ENCODE measurements around the gene JAG2.

The JAG2 gene

DNA sequence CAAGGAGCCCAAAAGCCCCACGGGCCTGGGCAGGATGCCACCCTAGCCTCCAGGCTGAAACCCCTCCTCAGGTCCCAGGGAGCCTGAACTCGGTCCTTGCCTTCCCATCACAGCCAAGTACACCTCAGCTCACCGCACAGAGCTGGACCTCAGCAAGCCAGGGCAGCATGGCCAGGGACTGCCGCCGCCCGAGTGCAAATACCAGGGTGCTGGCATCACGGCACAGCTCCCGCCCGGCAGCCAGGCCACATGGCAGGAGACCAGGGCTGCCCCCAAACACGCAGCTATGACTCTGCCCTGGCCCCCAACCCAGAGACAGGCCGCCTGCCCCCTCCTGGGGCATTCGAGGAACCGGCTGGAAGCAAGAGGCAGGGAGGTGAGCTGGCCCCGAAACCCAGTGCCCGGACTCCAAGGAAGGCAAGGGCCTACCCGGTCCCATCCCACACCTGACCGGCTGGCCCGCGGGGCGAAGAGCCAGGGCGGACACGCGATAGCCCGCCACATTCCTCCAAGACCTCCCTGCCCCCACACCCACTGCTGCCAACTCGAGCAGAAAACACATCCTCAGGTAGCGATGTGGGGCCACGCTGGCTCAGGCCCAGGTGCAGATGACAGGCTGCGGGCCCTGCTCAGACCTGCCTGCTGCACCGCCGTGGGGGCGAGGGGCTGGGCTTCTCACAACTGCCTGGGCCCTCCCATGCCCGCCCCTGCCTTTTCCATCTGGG lies 2.7 kb downstream of the JAG2 start:
- DNase-seq (ENCODE audit: low read depth, low spot score) = no peak

DNA sequence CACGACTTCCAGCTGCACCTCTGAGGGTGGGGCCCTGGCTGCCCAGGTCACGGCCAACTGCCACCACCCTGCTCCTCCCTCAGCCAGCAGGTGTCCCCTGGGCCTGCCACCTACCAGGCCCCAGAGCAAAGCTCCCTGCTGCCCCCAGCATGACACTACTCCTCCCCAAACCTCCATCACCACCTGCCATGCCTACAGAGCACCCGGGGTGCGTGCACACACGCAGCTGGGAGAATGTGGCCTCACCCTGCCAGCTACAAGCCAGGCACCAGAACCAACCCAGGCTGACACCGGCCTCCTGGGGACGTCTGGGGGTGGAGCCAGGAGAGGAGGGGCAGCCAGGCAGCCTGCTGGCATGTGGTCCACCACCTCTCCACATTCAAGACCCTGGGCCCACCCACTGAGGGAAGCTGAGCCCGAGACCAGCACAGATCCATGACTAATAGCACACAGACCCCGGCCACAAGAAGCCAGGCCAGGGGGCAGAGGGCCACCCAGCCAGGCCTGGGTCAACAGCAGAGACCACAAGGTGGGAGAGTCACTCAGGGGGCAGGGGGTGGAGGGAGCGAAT lies 3.4 kb downstream of the JAG2 start:
- DNase-seq (ENCODE audit: low read depth, low spot score) = no peak

DNA sequence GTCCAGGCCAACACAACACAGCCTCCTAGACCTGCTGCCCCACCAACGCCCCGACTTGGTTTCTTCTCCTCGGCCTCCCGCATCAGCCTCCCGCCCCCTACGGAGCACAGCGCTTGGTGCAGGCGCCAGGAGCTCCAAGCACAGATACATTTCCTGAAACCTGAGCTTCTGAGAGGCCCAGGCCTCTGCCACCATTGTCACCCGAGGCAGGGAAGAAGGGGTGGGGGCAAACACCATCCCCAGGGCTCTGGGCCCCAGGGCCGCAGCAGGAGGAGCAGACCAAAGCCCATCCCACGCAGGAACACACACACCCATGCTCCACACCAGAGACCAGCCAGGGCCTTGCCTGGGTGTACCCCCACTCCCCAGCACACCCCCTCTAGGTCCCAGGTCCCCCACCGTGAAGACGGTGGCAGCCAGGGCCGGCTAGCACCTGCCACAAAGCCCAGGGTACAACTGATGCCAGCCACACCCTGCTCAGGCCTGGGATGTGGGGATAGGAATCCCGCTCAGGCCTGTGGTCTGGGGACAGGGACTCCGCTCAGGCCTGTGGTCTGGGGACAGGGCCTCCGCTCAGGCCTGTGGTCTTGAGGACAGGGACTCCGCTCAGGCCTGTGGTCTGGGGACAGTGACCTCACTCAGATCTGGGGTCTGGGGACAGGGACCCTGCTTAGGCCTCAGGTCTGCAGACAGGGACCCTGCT lies 5.4 kb downstream of the JAG2 start:
- no peak for DNase-seq (ENCODE audit: low read depth, low spot score)

DNA sequence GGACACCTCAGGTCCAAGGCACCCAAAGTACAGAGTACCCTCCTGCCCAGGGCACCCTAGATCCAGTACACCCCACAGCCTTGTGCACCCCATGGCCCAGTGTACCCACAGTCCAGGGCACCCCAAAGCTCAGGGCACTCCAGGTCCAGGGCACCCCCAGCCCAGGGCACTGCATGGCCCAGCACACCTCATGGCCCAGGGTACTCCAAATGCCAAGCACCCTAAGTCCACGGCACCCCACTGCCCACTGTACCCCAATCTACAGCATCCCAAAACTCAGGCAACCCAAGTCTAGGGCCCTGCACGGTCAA lies 6.0 kb downstream of the JAG2 start:
- DNase-seq (ENCODE audit: low read depth, low spot score) = no peak

DNA sequence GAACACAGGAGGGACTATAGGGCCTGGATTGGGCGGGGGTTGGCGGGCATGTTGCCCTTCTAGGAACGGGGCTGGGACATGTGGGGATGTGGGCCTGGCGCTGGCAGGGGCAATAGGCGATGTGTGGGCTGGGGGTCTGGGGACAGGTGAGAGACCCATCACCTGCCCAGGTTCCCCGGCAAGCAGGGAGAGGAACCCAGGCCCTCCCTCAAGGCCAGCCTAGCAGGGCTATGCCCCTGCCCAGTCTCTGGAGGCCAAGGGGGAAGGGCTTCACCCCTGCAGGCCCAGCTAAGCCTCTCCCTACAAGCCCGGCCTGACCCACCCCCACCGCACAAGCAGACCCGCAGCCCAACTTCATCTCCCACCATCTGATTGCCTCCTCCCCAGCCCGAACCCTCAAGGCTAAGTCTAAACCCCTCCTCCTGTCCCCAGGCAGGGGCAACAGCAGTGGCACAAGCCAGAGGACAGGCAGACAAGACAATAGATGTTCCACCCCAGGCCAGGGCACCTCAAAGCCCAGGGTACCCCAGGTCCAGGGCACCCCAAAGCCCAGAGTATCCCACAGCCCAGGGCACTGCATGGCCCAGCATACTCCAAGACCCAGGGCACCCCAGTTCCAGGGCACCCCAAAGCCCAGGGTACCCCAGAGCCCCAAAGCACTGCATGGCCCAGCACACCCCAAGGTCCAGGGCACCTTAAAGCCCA lies 6.5 kb downstream of the JAG2 start:
- no peak for DNase-seq (ENCODE audit: low read depth, low spot score)

DNA sequence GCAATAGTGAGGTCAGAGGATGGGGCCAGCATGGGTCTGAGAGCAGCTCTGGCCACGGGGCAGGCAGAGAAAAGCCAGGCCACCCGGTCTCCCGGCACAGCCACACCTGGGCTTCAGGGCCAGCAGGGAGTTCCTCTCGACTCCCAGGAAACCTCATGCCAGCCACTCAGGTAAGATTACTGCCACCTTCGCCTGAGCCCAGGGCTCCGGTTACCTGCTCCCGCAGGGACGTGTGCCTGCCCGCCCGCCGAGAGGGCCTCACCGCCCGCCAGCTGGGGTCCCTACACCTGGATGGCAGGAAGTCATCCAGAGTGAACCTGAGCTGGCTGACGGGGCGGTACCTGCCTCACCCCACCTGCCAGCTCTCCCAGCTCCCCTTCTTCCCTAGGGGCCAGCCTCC lies 7.3 kb downstream of the JAG2 start:
- DNase-seq (ENCODE audit: low read depth, low spot score) = no peak

DNA sequence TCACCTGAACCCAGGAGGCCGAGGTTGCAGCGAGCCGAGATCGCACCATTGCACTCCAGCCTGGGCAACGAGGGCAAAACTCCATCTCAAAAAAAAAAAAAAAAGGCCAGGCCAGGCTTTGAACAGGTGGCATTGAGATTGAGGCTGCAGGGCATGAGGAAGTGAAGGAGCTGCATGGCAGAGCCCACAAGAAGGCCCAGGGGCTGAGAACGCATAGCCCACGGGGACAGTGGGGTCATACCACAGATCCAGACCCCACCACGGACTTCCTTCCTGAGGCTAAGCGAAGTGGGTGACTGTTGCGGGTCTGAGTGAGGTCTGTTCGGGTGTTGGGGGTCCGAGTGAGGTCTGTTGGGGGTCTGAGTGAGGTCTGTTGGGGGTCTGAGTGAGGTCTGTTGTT lies 7.8 kb downstream of the JAG2 start:
- no peak for DNase-seq (ENCODE audit: low read depth, low spot score)

DNA sequence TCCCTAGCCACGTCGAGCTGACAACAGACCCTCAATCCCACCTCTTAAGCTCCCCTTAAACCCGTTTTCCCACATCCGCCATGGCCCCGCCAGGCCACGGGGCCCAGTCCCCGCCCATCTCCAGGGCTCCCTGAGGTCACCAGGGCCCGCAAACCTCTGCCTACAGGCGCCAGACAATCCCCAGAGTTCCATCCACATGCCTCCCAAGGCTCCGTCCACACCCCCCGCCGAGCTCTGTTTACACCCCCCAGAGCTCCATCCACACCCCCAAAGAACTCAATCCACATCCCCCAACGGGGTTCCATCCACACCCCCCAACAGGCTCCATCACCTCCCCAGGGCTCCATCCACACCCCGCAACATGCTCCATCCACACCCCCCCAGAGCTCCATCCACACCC lies 9.2 kb downstream of the JAG2 start:
- DNase-seq (ENCODE audit: low read depth, low spot score) = no peak

DNA sequence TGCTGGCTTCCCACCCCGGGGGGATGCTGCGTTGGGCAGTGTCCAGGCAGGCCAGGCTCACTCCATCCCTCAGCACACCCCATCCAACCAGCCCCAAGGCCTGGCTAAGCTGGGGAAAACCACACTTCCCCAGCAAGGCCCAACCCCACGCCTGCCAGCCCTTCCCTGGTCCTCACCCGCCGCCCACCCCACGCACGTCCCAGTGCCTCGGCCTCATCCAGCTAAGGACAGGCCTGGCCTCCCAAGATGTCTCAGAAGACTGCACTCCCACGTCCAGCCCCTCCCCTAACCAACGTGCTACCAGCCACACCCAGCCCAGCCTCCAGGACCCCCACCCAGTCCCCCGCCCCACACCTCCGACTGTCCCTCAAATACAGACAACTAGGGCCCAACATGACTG lies 9.8 kb downstream of the JAG2 start:
- DNase-seq (ENCODE audit: low read depth, low spot score) = no peak

DNA sequence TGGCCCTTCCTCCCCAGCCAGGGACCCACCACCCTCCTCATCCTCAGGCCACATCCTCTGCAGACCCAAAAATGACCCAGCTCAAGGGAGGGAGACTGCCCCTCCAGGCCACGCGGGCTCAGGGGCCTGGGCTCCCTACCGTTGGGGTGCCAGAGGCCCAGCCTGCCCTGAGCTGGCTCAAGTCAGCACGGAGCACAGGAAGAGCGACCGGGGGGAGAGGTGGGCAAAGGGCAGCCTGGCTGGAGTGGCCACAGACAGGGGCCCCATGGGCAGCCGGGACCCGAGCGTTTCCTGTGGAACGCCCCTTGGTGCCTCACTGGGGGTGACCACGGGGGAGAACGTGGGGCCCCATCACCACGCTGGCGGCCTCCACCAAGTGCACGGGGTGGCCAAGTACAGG lies 10.7 kb downstream of the JAG2 start:
- no peak for DNase-seq (ENCODE audit: low read depth, low spot score)

DNA sequence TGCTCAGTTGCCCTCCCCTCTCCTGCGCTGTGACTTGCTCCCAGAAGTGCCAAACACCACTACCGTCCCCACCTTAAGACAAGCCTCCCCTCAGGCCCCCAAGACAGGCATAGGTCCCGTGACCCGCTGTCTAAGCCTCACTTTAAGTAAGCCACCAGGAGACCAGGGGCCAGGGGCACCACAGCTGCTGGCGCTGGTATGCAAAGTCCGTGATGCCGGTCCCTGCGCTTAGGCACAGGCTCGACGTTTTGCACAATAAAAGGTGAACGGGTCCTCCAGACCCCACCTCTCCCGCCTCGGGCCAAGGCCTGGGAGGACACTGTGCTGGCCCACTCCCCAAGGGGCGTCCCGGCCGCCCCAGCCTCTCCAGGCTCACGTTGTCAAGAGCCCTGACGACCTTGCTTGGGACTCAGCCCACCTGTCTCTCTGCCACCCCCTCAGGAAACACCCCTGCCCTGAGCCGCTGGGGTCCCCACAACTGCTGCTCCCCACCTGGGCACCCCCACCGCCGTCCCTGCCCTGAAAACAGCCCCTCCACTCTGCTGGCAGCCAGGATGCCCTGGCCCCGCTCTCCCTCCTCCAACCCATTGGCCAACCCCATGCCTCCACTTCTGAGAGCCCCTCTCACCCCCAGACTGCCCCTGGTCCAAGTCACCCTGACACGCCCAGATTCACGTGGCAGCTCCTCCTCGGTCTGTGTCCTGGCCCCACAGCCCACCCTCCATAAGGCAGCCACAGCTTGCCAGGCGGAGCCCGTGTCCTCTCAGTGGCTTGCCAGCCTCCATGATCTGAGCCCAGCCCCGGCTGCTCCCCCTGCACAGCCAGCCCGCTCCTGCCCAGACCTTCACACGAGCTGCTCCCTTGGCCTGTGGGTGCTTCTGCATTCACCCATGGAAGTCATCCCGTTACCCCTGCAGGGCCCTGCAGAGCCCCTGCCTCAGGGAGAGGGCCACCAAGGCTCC lies 11.9 kb downstream of the JAG2 start:
- DNase-seq (ENCODE audit: low read depth, low spot score) = no peak

DNA sequence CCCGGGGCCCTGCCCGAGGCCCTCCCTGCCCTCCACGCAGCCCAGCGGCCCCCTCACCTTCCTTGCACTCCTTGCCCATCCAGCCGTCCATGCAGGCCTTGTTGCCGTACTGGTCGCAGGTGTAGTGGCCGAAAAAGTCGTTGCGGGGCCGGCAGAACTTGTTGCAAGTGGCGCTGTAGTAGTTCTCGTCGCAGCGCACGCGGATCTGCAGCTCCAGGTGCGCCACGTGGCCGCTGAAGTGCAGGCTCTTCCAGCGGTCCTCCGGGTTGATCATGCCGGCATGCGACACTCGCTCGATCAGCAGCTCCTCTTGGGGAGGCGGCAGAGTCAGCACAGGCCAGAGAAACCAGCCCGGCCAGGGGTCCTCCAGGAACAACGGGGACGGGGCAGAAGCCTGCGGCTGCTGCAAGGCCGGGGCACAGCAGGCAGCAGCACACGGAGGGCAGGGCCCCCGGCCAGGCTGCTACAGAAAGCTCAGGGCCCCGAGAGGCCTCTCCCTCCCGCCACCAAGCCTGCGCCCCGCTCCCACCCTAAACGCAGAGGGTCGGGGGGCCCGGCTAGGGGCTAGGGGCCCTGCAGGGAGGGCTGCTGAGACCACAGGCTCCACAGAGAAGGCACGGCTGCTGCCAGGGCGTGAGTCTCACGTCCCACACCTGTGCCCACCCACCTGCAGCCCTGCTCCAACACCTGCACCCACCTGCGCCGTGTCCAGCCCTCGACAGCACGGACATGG lies 12.7 kb downstream of the JAG2 start:
- no peak for DNase-seq (ENCODE audit: low read depth, low spot score)

DNA sequence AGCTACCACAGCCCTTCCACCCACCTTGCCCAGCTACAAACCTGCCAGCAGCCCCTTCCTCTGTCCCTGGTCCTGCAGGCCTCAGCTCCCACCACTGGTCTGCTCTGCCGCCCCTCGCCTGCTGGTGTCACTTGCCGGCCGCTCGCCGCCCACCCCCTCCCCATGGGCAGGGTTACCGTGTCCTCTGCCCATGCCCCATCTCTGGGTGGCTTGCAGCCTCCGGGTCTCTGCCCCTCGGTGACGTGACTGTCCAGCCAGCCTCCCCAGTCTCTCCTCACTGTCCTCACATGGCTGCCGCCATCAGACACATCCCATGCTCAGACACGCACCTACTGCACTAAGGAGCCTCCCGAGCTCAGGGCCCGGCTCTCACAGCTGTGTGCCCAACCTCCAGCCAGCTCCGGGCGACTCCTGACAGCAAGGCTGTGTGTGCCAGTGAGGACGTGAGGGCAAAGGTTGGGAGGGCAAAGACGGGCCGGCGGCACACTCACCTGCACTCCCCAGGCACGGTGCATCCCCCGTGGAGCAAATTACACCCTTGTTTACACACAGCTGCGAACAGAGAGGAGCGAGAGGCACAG lies 13.4 kb downstream of the JAG2 start:
- DNase-seq (ENCODE audit: low read depth, low spot score) = no peak

DNA sequence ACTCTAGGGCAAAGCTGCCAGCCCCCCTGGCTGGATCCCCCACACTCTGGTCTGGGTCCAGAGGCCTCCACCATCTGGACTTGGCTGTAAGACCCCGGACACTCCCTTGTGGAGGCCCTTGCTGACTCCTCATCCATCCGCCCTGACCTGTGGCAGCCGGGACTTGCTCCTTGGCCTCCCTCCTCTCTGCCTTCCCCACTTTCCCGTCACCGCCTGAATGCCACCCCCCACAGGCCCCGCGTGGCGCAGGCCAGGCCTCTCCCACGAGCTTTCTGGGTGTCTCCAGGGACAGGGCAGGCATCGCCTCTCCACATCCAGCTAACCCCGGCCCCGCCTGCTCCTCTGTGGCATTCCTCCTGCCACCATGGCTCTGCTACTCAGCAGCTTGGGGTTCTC lies 14.1 kb downstream of the JAG2 start:
- no peak for DNase-seq (ENCODE audit: low read depth, low spot score)

DNA sequence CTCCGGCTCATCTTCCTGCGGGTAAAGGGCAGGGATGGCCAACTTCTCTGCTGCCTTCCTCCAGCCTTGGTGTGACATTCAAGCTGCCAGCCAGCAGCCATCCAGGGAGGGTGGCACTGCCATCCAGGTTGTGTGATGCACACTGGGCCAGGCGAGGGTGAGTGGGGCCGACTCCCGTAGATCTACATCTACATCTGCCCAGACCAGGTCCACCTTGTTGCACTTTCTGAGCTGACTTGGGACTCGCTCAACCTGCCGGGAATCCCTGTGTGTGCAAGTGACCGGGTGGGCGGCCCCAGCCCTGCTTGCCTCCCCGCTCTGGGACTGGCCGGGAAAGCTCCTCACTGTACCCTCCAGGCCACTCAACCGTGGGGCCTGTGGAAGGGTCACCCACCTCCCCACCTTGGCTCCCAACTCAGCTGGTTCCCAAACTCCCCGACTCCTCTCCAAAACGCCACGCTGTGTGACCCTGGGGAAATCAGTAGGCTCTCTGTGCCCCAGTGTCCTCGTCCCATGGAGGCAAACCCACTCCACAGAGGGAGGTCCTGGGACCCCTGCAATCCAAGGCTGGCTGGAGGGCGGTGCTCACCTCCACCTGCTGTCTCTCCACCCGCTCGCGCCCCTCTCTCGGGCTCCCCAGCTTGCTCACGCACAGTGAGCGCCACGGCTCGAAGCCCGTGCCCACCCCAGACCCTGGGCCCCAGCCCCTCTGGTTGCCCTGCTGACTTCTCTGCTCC lies 14.7 kb downstream of the JAG2 start:
- no peak for DNase-seq (ENCODE audit: low read depth, low spot score)

DNA sequence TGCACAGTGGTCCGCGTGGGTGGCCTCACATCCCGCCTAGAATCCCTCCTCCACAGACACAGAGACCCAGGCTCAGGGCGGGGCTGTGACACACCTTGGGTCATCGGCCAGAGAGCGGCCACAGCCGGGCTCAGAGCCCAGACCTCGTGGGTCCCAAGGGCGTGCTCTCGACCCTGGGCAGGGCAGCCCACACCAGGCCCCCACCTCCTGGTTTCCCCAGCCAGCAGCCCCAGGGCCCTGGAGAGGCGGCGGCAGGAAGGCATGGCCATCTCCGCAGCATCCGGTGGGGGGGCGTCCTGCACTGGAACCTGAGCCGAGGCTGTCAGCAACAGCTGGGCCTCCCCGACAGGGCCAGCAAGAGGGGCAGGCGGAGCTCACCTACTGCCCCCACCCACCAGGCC lies 15.2 kb downstream of the JAG2 start:
- DNase-seq (ENCODE audit: low read depth, low spot score) = no peak

DNA sequence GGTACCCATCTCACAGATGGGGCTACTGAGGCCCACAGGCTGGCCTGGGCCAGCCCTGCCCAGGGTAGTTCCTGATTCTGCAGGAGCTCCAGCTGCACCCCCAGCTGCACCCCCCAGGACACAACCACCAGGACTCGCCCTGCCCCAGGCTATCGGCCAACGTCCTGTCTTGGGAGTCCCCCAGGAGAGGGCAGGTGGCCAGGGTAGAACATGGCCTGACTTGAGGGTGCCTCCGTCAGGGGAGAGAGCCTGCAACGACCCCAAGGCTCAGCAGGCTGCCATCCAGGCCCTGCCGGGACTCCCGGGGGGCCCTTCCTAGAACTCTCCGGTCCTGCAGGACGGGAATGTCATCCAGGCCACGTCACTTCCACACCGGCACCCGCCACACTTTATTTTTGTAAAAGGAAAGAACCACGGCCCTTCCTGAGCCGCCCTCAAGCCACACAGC lies 15.8 kb downstream of the JAG2 start:
- no peak for DNase-seq (ENCODE audit: low read depth, low spot score)

DNA sequence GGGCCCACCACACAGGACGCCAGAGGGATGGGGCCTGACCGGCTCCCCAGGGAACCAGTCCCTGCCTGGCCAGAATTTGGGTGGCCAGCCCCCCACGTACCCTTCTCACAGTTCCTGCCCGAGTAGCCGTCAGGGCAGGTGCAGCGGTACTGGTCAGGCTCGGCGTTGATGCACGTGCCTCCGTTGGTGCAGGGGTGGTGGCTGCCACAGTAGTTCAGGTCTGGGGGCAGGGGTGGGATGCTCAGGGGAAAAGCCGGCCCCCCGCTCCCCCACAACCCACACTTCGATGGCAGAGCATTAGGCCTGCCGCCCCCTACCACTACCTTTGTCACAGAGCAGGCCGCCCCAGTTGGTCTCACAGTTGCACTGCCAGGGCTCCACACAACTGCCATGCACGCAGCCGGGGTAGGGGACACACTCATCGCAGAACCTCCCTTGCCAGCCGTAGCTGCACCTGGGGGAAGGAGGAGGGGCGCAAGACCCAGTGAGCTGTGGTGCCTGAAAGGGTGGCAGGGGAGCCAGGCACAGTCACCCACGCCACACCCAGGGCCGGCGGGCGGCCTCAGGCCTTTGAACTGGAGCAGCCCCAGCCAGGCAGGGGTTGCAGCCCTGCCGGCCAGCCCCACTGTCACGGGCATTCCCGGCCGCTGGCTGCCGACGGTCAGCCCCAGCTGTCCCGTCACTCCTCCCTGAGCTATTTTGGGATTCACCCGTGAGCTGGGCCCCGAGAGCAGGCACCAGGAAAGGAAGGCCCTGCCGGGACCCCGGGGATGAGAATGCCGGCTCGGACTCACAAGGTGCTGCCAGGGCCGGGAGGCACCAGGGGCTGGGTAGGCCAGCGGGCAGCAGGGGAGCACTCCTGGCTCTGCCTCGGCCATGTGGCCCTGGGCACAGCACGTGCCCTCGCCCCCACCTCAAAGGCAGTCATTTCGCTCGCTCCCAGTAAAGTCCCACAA lies 16.5 kb downstream of the JAG2 start:
- DNase-seq (ENCODE audit: low read depth, low spot score) = no peak
